RKO (cell line): ENCODE measurements around the gene ETV2.
A peak's percentile ranks its signal among the peaks of the same experiment; 100 is the strongest.
"Not testable (repeated sequence)": the region's sequence is repeated elsewhere in the genome, so short reads cannot be mapped to it uniquely, and the experiment has no call there.

Experiments used
- DNase-seq: peaks from one replicate; pipeline ENCODE4 v3.0.0-alpha.2; 2016; ENCODE audit warnings: low spot score

ETV2 gene

DNA sequence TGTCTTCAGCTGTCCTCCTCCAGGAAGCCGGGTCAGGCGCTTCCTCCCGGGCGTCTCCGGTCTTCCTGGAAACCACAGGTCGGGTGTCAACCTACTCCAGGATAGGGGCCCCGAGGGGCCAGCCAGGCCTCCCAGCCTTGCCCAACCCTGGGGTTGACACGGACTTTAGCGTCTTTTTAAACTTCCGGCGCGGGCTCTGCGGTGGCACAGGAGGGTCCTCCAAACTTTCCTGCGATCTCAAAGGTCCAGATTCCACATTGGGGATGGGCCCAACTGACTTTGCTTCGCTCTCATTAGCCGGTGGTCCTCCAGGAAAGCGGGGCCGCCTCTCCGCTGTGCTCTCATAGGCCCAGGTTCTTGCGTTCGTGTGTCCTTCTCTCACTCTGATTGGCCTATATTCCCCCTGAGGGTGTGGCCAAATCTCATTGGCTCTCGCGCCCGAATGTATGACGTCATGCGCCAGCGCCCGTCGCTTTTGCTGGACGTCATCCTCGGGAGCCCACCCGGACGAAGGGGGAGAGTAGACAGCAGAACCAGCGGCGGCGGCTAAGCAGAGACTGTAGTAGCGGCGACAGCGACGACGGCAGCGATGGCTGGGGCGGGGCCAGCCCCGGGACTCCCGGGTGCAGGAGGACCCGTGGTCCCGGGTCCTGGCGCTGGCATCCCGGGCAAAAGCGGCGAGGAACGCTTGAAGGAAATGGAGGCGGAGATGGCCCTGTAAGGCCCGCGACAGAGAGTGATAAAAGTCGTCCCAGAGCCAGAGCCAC is 12.8 kb upstream of the ETV2 start, which contains the start of gene RBM42:
RBM42 (plus strand) TSS at position 472 of the 767 bp plus-strand sequence; CDS start at position 590, 118 bp downstream.
- DNase-seq = peak; percentile 99

DNA sequence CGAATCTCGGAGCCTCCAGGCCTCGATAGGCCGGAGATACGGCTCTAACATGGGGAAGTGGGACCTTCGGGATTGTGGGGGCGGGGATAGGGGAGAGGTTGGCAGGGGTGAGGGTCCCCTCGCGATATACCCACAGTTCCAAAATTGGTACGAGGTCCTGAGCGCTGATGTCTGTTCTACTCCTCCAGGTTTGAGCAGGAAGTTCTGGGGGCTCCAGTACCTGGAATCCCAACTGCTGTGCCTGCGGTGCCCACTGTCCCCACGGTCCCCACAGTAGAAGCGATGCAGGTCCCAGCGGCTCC is 12.3 kb upstream of the ETV2 start:
- DNase-seq = no peak

DNA sequence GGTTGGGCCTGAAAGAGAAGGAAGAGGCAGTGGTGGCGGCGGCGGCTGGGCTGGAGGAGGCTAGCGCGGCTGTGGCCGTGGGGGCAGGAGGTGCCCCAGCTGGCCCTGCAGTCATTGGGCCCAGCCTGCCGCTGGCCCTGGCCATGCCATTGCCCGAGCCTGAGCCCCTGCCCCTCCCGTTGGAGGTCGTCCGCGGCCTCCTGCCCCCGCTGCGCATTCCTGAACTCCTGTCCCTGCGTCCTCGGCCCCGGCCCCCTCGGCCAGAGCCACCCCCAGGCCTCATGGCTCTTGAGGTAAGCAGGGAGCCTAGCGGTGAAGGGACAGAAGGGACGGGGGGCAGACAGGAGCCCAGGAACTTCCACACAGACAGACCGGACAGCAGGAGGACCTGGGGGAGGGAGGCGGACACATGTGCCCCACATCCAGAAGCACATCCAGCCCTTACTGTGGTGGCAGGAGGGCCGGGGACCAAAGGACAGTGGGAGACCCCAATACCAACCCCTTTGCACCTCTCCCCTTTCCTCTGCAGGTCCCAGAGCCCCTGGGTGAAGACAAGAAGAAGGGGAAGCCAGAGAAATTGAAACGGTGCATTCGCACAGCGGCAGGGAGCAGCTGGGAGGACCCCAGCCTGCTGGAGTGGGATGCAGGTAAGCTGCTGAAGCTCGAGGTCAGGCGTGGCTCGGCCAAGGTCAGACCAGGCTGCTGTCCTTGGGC is 7.7 kb upstream of the ETV2 start:
- DNase-seq = no peak

DNA sequence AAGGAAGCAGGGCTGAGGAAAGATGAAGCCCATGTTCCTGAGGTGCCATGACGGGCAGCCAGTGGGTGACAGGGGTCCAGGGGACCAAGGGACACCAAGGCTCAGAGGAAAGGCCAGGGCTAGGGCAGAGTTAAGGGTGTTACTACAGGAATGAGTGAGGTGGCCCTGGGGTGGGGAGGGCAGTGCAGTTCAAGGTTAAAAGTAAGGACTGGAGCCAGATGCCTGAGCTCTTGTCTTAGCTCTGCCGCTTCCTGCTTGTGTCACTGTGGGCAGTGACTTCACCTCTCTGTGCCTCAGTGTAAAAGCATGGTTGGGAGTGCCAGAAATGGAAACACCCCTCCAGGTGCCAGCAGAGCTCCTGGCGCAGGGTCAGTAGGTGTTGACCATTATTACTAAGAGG is 4.9 kb upstream of the ETV2 start:
- no peak for DNase-seq

DNA sequence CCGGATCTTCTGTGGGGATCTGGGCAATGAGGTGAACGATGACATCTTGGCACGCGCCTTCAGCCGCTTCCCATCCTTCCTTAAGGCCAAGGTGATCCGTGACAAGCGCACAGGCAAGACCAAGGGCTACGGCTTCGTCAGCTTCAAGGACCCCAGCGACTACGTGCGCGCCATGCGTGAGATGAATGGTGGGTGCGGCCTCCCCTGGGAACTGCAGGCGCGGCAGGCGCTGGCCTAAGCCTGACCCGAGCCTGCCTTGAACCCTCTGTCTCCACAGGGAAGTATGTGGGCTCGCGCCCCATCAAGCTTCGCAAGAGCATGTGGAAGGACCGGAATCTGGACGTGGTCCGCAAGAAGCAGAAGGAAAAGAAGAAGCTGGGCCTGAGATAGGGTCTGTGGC is 4.4 kb upstream of the ETV2 start:
- DNase-seq = no peak

DNA sequence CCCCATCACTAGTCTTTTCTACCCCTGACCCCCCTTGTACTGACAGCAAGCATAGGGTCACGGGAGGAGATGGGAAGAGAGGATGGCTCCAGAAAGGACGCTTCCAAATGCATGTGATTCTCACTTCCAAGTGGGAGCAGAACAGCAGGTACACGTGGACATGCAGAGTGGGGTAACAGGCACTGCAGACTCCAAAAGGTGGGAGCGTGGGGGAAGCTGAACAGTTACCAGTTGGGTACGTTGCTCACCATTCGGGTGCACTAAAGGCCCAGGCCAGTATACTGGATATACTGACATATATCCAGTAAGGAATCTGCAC is 2.3 kb upstream of the ETV2 start:
- DNase-seq = no peak

DNA sequence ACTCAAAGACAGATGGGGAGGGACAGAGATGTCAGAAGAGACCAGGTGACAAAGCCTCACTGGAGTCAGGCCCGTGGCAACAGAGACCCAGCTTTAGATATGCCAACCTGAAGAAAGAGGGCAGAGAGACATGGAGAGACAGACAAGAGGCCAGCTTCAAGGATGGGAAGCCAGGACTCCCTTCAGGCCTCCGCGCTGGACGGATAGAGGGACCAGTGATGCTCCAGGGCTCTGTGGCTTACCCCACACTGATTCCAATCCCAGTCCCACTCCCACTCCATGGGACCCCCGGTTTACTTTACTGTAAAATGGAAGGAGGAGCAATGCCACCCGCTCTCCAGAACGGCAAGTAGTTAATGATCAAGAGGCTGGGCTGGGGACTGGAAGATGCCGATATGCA is 1.7 kb upstream of the ETV2 start:
- DNase-seq = no peak

DNA sequence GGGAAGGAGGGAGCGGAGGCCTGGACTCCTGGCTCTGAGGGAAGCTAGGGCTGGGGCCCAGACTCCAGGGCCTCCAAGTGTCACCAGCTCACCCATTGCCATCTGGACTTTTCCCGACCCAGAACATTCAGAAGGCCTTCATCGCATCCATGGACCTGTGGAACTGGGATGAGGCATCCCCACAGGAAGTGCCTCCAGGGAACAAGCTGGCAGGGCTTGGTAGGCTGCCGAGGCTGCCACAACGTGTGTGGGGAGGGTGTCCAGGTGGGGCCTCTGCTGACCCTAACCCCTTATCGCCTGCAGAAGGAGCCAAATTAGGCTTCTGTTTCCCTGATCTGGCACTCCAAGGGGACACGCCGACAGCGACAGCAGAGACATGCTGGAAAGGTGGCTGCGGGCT is 767 bp downstream of the ETV2 start:
- DNase-seq = no peak

DNA sequence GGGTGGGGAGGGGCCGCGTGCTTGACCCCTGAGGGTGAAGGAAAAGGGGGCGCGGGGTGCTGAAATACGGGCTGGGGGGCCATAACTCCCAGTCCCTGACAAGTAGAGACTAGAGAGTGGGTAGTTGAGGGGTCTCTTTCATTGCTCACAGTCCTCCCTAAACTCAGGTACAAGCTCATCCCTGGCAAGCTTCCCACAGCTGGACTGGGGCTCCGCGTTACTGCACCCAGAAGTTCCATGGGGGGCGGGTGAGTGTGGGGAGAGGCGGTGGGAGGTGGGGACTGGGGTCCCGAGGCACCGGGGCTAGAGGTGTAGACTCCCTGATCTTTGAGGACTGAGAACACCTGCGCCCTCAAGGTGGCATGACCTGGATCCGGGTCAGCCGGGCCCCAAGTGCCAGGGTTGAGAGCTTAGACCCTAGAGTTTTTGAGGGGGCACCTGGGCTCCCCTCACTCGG is 1.3 kb downstream of the ETV2 start:
- no peak for DNase-seq

DNA sequence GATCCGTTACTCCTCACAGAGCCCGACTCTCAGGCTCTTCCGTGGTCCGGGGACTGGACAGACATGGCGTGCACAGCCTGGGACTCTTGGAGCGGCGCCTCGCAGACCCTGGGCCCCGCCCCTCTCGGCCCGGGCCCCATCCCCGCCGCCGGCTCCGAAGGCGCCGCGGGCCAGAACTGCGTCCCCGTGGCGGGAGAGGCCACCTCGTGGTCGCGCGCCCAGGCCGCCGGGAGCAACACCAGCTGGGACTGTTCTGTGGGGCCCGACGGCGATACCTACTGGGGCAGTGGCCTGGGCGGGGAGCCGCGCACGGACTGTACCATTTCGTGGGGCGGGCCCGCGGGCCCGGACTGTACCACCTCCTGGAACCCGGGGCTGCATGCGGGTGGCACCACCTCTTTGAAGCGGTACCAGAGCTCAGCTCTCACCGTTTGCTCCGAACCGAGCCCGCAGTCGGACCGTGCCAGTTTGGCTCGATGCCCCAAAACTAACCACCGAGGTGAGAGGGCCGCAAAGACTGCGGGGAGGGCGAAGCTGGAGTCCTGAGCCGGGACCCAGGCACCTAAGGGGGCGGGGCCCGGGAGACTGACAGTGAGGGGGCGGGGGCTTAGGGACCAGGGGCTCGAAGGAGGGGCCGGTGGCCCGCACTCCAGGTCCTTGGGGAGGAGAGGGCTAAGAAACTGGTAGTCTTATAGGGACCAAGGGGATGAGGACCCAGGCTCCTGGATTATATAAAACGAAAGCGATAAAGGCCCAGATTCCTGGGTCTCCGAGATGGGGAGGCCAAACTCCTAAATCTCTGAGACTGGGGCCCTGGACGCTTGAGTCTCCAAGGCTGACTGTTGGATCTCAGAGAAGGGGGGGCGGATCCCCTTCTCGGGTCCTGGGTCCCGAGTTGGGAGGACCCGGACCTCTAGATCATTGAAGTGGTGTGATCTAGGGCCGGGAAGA is 2.0 kb downstream of the ETV2 start:
- DNase-seq = peak; percentile 86

DNA sequence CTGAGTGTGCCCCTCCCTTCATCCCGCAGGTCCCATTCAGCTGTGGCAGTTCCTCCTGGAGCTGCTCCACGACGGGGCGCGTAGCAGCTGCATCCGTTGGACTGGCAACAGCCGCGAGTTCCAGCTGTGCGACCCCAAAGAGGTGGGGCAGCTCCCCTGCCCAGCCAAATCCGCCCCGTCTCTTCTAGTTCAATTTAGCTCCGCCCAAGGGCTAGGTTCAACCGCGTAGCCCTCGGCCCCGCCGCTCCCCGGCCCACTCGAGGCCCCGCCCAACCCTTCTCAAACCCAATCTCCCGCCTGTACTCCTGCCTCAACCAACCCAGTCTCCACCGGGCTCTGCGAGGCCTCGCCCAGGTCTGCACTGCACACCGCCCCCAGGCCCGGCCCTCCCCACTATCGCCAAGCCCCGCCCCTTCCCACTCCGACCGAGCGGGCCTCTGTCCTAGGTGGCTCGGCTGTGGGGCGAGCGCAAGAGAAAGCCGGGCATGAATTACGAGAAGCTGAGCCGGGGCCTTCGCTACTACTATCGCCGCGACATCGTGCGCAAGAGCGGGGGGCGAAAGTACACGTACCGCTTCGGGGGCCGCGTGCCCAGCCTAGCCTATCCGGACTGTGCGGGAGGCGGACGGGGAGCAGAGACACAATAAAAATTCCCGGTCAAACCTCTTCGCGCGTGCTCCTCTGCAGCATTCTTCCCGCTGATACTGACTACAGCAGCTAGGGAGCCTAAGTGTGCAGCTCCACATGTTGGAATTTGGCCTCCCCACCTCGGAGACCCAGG is 2.9 kb downstream of the ETV2 start:
- DNase-seq = peak; percentile 95

DNA sequence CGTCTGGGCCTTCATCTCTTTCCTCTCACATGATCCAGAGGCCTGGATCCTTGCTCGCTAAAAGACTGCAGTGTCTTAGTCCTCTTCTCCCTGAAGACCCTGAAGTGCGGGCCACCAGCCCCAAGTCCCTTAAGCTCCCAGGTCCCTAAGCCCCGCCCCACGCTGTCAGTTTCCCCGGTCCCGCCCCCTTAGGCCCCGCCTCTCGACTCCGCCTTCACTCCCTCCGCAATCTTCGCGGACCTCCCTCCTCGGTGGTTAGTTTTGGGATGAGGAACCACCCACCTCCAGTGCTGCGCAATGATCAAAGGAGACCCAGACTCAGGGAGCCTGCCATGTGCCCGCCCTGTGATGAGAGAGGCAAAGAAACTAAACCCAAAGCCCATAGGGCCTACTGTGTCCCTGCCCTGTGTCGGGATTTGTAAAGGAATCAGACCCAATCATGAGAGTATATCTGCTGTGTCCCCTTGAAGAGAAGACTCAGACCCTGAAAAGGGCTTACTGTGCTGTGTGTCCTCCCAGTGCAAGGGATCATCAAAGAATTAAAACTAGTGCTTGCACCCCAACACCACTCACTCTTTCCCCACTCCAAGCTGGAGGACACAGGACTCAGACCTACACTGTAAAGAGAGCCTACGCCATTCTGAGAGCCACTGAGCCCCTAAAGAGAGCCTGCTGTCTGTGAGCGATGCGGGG is 3.6 kb downstream of the ETV2 start:
- peak; percentile 67 for DNase-seq

DNA sequence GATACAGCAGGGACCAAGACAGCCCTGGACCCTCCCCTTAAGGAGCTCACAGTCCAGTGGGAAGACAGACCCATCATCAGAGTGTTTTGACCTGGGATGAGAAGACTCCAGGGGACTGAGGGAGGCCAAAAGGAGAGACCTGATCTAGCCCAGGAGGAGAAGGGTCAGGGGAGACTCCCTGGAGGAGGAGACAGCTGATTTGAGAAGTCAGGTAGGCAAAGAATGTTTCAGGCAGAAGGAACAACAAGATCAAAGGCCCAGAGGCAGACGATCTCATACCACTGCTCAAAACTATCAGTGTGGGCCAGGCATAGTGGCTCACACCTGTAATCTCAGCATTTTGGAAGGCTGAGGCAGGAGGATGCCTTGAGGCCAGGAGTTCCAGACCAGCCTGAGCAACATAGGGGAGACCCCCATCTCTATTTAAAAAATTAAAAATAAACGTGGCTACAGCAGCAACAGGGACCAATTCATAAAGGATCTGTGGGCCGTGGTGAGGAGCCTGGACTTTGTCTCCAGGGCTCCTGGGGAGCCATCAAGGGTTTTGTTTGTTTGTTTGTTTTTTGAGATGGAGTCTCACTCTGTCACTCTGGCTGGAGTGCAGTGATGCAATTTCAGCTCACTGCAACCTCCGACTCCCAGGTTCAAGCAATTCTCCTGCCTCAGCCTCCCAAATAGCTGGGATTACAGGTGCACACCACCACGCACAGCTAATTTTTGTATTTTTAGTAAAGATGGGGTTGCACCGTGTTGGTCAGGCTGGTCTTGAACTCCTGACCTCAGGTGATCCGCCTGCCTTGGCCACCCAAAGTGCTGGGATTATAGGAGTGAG is 4.4 kb downstream of the ETV2 start:
- no peak for DNase-seq

DNA sequence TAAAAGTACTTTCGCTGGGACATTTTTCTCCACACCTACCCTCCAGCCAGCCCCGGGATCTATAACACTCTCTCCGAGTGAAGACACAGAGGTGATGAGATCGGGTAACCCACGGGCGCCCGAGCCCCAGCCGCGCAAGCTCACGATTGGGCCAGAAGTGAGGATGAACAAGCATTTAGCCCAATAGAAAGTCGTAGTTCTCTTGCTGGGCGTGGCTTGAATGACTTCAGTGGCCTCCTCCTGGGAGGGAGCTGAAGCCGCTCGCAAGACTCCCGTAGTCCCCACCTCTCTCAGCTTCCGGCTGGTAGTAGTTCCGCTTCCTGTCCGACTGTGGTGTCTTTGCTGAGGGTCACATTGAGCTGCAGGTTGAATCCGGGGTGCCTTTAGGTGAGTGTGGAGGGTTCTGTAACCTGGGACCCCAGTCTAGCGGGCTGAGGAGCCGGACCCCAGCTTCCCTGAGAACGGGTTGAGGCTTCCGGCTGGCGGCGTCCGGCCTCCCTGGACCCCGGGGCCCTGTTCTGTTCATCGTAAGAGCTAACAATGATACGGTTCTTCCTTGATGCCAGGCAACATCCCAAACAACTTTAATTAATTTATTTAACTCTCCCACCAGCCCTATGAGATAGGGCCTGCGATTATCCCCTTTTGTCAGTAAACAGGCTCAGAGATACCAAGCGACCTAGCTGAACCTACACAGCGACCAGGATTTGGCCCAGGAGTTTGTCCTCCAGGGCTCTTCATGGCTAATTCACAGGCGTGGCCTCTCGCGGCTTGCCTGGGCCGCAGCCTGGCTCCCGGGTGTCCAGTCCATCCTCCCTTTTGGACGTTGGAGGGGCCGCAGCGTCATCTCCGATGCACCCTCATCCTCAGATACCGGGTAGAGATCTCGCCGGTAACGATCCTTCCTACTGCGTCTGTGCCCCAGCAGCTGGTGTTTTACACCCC is 6.7 kb downstream of the ETV2 start, which contains the start of gene COX6B1:
COX6B1 (plus strand) TSS at position 307 of the 945 bp plus-strand sequence. CDS start 2,921 bp downstream, outside the sequence.
- DNase-seq = peak; percentile 99

DNA sequence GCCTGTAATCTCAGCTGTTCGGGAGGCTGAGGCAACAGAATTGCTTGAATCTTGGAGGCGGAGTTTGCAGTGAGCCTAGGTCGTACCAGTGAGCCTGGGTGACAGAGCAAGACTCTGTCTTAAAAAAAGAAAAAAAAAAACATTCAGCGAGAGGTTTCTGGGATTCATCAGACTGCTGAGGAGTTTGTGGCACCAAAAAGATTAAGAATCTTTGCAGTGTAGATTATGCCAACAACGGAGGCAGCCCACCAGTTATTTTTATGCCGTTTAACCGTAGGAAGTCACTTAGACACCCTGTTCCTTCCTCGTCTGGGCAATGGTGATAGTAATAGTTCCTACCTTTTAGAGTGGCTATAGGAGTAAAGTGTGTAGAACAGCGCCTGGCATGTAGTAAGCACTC is 9.0 kb downstream of the ETV2 start:
- no peak for DNase-seq

DNA sequence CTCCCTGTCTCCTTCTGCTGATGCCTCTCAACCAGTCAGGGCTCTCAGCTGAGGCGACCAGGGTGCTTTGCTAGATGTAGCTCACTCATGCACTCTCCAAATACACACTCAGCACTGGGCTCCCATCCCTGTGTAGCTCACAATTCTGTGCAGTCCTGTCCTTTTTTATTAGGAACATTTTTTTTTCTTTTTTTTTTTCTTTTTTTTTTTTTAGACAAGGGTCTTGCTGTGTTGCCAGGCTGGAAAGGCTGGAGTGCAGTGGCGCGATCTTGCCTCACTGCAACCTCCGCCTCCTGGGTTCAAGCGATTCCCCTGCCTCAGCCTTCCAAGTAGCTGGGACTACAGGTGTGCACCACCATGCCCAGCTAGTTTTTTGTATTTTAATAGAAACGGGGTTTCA is 13.3 kb downstream of the ETV2 start:
- DNase-seq = not testable (repeated sequence)

DNA sequence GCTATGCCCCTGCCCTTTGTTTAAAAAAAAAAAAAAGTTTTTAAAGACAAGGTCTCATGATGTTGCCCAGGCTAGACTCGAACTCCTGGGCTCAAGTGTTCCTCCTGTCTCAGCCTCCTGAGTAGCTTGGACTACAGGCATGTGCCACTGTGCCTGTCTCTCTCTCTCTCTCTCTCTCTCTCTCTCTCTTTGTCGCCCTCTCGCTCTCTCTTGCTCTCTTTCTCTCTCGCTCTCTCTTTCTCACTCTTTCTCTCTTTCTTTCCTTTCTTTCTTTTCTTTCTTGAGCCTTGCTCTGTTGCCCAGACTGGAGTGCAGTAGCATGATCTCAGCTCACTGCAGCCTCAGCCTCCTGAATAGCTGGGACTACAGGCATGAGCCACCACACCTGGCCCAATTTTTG is 14.1 kb downstream of the ETV2 start:
- no peak for DNase-seq

DNA sequence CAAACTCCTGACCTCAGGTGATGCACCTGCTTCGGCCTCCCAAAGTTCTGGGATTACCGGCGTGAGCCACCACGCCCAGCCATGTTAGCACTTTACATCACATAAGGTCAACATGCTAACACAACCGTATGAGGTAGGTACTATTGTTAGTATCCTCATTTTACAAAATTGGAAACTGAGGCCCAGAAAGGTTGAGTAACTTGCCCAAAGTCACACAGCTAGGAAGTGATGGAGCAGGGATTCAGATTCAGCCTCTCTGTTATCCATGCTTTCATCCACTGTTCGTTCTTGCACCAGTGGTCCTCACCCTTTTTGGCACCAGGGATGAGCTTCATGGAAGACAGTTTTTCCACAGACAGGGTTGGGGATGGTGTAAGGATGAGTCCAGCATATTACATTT is 15.2 kb downstream of the ETV2 start:
- DNase-seq = no peak
